ENCODE measurements around the gene PLCH2.
"Not testable (repeated sequence)": the region's sequence is repeated elsewhere in the genome, so short reads cannot be mapped to it uniquely, and the experiment has no call there.

PLCH2 gene

DNA sequence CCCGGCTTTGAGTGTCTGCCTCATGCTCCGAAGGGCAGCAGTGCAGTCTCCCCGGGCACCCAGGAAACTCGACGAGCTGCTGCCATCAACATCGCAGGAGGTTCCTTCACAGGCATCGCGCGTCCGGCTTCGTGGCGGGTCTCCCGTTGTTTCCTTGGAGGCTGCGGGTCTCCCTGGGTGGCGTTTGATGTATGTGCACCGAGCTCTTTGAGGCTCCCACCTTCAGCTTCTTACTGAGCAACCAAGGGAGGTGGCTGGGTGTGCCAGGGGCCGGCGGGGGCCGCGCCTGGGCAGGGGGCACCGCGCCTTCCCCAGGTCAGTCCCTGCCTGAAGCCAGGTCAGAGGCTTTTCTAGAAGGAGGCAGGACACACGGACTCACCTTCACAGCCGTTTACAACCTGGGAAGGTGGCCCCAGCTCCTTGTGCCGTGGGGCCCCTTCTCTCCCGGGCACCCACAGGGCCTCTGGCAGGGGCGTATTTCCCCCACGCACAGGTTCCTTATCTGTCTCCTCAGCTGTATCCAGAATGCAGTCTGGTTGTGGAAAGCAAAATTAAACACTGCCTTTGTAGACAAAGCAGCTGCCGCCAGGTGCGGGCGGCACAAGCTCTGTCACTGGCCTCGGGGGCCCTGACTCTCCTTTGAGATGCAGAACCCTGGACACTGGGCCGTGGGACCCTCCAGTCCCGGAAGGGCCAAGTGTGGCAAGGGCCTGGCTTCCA, 42.0 kb upstream of the PLCH2 start:
- no peak for DNase-seq (ENCODE audit: low read depth in 1 of 2, low spot score in 1 of 2)
- in situ Hi-C loops (cut with HindIII; ENCODE audit: low pct_unique_long_range_greater_than_20kb, low sequenced_read_pairs), result no loop called here

DNA sequence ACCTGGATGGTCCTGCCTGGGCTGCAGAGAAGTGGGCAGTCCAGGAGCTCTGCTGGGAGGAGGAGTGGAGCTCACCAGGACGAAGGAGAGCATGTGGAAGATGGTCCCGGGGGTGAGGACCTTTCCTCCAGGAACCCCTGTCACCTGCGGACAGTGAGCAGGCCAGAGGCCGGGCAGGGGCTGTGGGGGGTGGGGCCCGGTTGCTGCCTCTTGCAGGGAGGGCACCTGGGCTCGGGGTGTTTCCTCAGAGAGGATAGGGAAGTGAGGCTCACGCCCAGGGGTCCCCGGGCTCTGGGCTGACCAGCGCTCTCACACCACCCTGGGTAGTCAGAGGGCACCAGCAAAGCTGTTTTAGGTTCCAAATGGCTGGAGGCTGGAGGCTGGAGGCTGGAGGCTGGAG, 41.0 kb upstream of the PLCH2 start:
- TF ChIP-seq JUND (IDR thresholded peaks at IDR 0.05; ENCODE audit: low read depth), result no peak
- no peak for DNase-seq (ENCODE audit: low read depth in 1 of 2, low spot score in 1 of 2)
- in situ Hi-C loops (cut with HindIII; ENCODE audit: low pct_unique_long_range_greater_than_20kb, low sequenced_read_pairs), result no loop called here

More for the DNA sequence above, 42.0 kb upstream of the PLCH2 start:
- no peak for TF ChIP-seq JUND (IDR thresholded peaks at IDR 0.05; ENCODE audit: low read depth)

DNA sequence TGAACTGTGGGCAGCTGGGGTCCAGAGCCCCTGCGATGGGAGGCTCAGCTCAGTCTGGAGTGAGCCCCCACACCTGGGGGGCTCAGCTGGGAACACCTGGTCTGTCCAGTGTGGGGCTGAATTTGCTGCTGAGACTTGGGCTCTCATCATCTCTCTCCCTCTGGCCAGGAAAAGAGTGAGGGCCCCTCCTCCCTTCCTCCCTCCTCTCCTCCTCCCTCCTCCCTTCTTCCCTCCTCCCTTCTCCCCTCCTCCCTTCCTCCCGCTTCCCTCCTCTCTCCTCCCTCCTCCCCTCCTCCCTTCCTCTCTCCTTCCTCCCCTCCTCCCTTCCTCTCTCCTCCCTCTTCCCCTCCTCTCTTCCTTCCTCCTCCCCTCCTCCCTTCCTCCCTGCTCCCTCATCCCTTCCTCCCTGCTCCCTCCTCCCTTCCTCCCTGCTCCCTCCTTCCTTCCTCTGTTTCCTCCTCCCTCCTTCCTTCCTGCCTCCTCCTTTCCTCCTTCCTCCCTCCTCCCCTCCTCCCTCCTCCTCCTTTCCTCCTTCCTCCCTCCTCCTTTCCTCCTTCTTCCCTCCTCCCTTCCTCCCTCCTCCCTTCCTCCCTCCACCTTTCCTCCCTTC, 40.2 kb upstream of the PLCH2 start:
- in situ Hi-C loops (cut with HindIII; ENCODE audit: low pct_unique_long_range_greater_than_20kb, low sequenced_read_pairs), result no loop called here
- no peak for TF ChIP-seq JUND (IDR thresholded peaks at IDR 0.05; ENCODE audit: low read depth)
- no peak for DNase-seq (ENCODE audit: low read depth in 1 of 2, low spot score in 1 of 2)

DNA sequence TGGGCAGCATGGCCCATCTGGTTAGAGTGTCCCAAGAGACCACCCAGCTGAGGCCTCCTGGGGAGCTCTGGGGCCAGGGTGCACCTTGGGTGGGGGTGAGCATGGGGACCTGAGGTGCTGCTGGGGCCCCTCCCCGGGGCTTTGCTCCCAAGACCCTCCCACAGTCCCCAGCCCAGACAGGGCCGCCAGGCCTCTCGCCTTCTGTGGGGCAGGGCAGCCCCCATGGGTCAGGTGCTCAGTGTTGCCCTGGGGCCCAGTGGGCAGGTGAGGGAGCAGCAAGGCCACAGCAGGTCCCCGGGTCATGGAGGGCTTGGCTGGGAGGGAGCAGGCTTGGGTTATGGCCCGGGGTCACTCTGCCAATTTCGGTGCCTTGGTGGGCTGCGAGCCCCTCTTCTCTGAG, 39.2 kb upstream of the PLCH2 start:
- TF ChIP-seq JUND (IDR thresholded peaks at IDR 0.05; ENCODE audit: low read depth), result no peak
- DNase-seq (ENCODE audit: low read depth in 1 of 2, low spot score in 1 of 2), result no peak
- in situ Hi-C loops (cut with HindIII; ENCODE audit: low pct_unique_long_range_greater_than_20kb, low sequenced_read_pairs), result no loop called here

DNA sequence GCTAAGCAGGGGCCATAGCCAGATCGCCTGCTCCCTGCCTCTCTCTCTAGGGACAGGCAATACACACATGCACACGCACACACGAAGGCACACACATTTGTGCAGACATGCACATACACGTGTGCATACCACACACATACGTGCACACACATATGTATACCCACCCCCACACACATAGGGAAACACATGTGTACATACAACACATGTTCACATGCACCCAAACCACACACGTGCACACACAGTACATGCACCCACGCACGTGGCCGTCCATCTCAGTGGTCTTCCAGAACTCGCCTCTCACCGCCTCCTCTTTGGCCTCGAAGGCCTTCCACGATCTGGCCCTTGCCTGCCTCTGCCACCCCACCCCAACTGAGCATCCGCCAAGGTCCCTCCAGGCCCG, 38.5 kb upstream of the PLCH2 start:
- in situ Hi-C loops (cut with HindIII; ENCODE audit: low pct_unique_long_range_greater_than_20kb, low sequenced_read_pairs), result no loop called here
- TF ChIP-seq JUND (IDR thresholded peaks at IDR 0.05; ENCODE audit: low read depth), result no peak
- no peak for DNase-seq (ENCODE audit: low read depth in 1 of 2, low spot score in 1 of 2)

DNA sequence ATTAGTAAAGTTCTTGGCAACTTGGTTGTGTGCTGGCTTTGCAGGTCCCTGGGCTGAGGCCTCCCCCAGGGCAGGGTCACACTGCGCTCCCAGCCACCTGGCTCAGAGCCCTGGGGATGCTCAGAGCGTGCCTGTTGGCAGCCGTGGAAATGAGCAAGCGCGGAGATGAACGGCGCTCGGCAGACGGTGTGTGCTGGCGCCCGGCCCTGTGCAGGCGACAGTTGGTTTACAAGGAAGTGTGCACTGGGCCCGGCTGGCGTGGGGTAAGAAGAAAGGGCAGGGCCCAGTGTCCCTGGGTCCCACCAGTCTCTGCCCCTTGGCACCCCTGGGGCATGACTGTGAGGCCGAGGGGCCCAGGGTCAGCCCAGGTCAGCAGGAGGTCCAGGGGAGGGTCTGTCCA, 38.1 kb upstream of the PLCH2 start:
- in situ Hi-C loops (cut with HindIII; ENCODE audit: low pct_unique_long_range_greater_than_20kb, low sequenced_read_pairs), result no loop called here
- DNase-seq (ENCODE audit: low read depth in 1 of 2, low spot score in 1 of 2), result peak in 1 of 2 experiments; percentile 19
- TF ChIP-seq JUND (IDR thresholded peaks at IDR 0.05; ENCODE audit: low read depth), result no peak

DNA sequence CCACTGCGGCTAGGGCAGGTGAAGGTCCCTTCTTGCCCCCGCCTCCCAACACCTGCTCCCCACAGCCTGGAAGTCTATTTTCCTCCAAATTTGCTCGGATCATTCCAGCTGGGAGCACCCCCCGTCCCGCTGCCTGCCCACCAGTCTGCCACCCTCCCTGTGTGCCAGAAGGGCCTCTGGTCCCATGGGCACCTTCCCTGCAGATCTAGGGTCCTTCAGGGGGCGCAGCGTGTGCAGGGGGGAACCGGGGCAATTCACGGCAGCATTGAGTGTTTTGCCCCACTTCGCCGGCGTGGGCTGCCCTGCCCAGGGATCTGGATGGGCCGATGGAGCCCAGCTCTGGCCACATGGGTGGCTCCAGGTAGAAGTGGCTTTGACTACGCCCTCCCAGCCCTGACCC, 37.4 kb upstream of the PLCH2 start:
- DNase-seq (ENCODE audit: low read depth in 1 of 2, low spot score in 1 of 2), result no peak
- in situ Hi-C loops (cut with HindIII; ENCODE audit: low pct_unique_long_range_greater_than_20kb, low sequenced_read_pairs), result no loop called here
- TF ChIP-seq JUND (IDR thresholded peaks at IDR 0.05; ENCODE audit: low read depth), result no peak

DNA sequence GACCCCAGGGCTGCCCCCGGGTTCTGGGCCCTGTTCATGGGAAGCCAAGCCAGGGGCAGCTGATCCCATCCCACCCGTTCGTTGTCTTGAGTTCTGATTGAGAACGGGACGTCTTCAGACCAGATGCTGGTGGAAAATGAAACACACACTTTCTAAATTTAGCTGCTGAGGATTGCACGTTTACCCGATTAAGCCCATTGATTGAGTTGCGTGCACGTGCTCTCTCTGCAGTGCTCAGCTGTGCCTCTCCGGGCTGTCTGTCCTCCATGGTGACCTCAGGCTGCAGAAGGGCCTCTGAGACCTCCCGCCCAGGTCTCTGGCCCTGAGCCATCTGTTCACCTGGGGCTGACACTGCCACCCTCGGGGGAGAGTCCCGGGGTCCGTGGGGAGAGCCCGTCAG, 36.7 kb upstream of the PLCH2 start:
- in situ Hi-C loops (cut with HindIII; ENCODE audit: low pct_unique_long_range_greater_than_20kb, low sequenced_read_pairs), result no loop called here
- TF ChIP-seq JUND (IDR thresholded peaks at IDR 0.05; ENCODE audit: low read depth), result no peak
- no peak for DNase-seq (ENCODE audit: low read depth in 1 of 2, low spot score in 1 of 2)

DNA sequence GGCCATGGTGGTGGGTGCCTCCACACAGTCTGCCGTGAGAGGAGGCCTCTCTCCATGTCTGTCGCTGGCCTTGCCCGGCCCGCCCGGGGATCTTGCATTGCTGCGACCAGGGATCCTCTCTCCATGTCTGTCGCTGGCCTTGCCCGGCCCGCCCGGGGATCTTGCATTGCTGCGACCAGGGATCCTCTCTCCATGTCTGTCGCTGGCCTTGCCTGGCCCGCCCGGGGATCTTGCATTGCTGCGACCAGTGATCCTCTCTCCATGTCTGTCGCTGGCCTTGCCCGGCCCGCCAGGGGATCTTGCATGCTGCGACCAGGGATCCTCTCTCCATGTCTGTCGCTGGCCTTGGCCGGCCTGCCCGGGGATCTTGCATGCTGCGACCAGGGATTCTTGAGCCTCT, 35.7 kb upstream of the PLCH2 start:
- in situ Hi-C loops (cut with HindIII; ENCODE audit: low pct_unique_long_range_greater_than_20kb, low sequenced_read_pairs); DNase-seq (ENCODE audit: low read depth in 1 of 2, low spot score in 1 of 2): not testable (repeated sequence)

DNA sequence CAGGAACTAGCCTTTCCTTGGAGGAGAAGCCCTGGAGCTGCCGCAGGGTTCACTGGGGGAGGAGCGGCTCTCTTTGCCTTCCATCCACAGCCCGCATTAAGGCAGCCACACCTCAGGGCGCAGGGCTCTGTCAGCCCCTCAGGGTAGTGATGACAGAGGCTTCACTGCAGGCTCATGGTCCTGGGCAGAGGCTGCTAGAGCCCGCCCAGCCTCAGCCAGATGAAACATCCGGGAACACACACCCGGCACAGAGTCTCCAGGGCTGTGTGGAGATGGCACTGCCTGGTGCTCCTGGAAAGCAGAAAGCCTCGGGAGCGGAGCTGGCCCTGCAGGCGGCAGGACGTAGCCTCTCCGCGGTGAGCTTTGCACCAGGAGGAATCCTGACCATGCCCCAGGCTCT, 34.3 kb upstream of the PLCH2 start:
- in situ Hi-C loops (cut with HindIII; ENCODE audit: low pct_unique_long_range_greater_than_20kb, low sequenced_read_pairs), result no loop called here
- peak in 1 of 2 experiments; percentile 7 for DNase-seq (ENCODE audit: low read depth in 1 of 2, low spot score in 1 of 2)
- no peak for TF ChIP-seq JUND (IDR thresholded peaks at IDR 0.05; ENCODE audit: low read depth)

DNA sequence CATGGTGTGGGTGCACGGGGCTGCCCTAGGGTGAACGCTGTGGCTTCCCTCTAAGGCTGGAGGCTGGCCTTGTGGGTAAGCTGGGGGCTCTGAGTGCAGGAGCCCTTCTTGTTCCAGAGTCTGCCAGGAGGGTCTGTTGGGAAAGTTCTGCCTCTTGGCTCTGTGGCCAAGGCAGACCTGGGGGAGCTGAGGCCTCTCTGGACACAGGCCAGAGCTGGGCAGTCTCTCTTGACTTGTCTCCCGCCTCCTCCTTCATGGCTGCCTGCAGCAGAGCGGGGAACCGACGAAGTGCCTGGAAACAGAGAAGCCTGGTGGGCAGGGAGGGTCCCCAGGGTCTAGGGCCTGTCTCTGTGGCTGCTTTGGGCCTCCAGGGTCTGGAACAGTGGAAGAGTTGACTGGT, 33.4 kb upstream of the PLCH2 start:
- DNase-seq (ENCODE audit: low read depth in 1 of 2, low spot score in 1 of 2), result no peak
- in situ Hi-C loops (cut with HindIII; ENCODE audit: low pct_unique_long_range_greater_than_20kb, low sequenced_read_pairs), result no loop called here
- TF ChIP-seq JUND (IDR thresholded peaks at IDR 0.05; ENCODE audit: low read depth), result no peak

DNA sequence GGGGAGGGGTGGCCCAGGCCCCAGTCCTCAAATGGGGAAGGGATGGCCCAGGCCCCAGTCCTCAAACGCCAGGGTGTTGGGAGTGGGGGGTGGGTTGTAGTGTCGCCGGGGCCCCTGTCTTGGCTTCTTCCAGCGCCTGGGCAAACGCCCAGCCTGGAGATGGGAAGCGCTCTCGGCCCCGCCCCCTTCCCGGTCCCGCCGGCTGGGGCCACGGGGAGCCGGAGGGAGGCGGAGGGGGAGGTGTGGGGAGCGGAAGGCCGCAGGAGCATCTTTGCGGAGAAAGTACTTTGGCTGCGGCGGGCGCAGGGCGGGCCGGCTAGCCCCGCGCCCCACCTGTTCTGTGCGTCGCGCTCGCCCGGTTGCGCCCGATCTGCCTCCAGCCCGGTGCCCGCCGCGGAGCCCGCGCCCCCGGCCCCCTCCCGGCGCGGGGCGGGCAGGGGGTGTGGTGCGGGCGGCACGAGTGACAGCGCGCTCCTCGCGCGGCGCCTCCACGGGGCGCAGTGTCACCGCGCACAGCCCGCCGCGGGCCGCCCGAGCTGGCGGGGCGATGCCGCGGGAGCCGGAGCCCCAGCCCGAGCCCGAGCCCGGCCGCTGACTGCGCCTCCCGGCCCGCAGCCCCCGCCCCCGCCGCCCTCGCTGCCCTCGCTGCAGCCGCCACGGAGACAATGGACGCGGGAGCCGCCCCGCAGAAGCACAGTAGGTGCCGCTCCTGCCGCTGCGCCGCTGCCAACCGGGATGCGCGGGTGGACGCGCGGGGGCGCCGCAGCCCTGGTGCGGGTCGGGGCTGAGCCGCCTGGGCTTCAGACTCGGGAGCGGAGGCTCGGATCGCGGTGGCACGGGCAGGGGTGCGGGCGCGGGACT, 32.6 kb upstream of the PLCH2 start:
- no peak for TF ChIP-seq JUND (IDR thresholded peaks at IDR 0.05; ENCODE audit: low read depth)
- peak in 1 of 2 experiments; percentile 25 for DNase-seq (ENCODE audit: low read depth in 1 of 2, low spot score in 1 of 2)
- in situ Hi-C loops (cut with HindIII; ENCODE audit: low pct_unique_long_range_greater_than_20kb, low sequenced_read_pairs), result no loop called here

DNA sequence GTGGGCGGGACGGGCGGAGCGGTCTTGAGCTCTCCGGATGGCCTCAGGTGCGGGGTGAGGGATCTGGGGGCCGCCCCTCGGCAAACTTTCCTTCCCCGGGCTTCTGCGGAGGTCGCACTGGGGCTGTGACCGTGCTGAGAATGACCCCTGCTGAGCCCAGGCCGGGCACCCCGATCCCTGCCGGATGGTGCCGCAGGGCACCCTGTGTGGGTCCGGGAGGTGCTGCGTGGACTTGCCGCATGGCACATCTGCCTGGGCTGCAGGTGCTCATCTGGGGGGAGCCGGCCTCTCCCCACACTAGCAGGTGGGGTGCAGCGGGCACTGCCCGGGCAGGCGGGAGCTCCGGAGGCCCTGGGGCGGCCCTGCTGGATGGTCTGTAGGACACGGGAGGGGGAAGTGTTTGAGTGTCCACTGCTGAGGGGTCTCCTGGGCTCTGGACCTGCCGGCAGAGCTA, 31.9 kb upstream of the PLCH2 start:
- no peak for DNase-seq (ENCODE audit: low read depth in 1 of 2, low spot score in 1 of 2)
- TF ChIP-seq JUND (IDR thresholded peaks at IDR 0.05; ENCODE audit: low read depth), result no peak
- in situ Hi-C loops (cut with HindIII; ENCODE audit: low pct_unique_long_range_greater_than_20kb, low sequenced_read_pairs), result no loop called here

All from T47D (cell line).